GM12872 (cell line): ENCODE measurements around the gene GCGR.

Experiments used
- CTCF ChIP-seq: IDR thresholded peaks from 3 replicates; pipeline ENCODE4 v1.5.1; 2011; ENCODE audit warnings: low read depth, mild to moderate bottlenecking, low read length, moderate library complexity; ENCODE audit not compliant: insufficient read depth

GCGR gene

GRCh38 chr17:81829858-81830257, 25.9 kb downstream of the GCGR start:
- TF ChIP-seq CTCF: no peak

GRCh38 chr17:81831563-81831956, 27.6 kb downstream of the GCGR start:
- TF ChIP-seq CTCF: no peak

- no peak for TF ChIP-seq CTCF
These were observed 28.1 kb downstream of the GCGR start for GRCh38 chr17:81831957-81832607.

- no peak for TF ChIP-seq CTCF
These were observed 28.7 kb downstream of the GCGR start for GRCh38 chr17:81832608-81833159.

GRCh38 chr17:81833160-81833920, 29.4 kb downstream of the GCGR start, which contains the start of gene MCRIP1:
MCRIP1 (minus strand) TSS chr17:81833291; CDS start chr17:81824506, 8,785 bp downstream.
- TF ChIP-seq CTCF: no peak

- no peak for TF ChIP-seq CTCF
These were observed 30.2 kb downstream of the GCGR start for GRCh38 chr17:81833921-81834830.
